Measurements from ENCODE around the gene IQGAP3. TPM values are rescaled to one million over a fixed set of nuclear protein-coding genes. Genes with fewer than 3 reads are reported as not detected.

Gene IQGAP3
- total and polyA plus RNA-seq, 7 donors, result 0.01 to 0.24 (median 0.08) TPM

DNA sequence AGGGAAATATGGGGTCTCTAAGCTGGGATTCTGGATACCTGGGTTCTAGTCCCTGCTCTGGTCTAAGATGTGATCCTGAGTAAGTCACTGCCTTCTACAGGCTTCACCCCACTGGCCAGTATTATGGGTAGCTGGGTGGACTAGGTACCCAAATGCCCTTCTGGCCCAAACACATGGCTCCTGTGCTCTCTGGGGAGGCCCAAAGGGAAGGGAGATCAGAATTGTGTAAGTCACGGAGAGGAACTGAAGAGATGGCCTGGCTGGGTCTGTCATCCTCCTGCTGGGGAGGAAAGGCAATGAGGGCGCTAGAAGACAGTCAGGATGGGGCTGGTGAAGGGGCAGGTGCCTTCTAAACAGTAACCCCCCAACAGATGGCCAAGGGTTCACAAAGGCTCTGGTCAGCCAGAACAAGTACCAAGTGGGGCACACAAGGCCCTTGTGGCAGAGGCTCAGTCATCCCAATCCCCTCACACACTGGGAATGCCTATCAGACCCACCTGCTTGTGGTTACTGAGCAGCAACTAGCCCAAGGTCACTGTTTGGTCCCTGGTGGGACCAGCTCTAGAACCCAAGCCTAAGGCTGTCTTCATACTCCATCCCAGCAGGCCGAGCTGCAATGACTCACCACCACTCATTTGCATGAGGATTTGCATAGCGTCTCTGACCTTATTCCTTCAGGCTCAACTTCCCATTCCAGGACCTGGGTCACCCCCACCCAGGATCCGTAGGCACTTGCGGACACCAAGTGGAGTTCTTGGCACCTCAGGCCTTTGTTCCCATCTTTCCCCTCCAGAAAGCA lies 81.0 kb downstream of the IQGAP3 start:
- ATAC-seq, result peak in 3 of 4 donors; percentile 7 to 10 (median 7)
- Histone ChIP-seq H3K36me3 (ENCODE audit: insufficient read depth in 1 of 2, low read depth in 1 of 2) (peaks cover 0 to 25% of the 10 kb centered on the region in 2 donors), H3K9me3 (no peaks in the 10 kb centered on the region), H3K27me3 (ENCODE audit: insufficient read depth in 3 of 3, low read length in 2 of 3) (no peaks in the 10 kb centered on the region), H3K4me1 (peaks cover 91% of the 10 kb centered on the region), H3K27ac (peak overlapping the region; percentile 99), H3K4me3 (peak overlapping the region; percentile 98)
- intact Hi-C loops (cut with DNase I), result no loop called here
- peak in 1 of 2 donors; percentile 56 for DNase-seq
- TF ChIP-seq, protein P1, sequence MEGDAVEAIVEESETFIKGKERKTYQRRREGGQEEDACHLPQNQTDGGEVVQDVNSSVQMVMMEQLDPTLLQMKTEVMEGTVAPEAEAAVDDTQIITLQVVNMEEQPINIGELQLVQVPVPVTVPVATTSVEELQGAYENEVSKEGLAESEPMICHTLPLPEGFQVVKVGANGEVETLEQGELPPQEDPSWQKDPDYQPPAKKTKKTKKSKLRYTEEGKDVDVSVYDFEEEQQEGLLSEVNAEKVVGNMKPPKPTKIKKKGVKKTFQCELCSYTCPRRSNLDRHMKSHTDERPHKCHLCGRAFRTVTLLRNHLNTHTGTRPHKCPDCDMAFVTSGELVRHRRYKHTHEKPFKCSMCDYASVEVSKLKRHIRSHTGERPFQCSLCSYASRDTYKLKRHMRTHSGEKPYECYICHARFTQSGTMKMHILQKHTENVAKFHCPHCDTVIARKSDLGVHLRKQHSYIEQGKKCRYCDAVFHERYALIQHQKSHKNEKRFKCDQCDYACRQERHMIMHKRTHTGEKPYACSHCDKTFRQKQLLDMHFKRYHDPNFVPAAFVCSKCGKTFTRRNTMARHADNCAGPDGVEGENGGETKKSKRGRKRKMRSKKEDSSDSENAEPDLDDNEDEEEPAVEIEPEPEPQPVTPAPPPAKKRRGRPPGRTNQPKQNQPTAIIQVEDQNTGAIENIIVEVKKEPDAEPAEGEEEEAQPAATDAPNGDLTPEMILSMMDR (IDR thresholded peaks at IDR 0.05), result no peak
- WGBS, 3 donors, result 32 to 57% (median 33%) methylated on average over 6 of the region's 6 CpGs

DNA sequence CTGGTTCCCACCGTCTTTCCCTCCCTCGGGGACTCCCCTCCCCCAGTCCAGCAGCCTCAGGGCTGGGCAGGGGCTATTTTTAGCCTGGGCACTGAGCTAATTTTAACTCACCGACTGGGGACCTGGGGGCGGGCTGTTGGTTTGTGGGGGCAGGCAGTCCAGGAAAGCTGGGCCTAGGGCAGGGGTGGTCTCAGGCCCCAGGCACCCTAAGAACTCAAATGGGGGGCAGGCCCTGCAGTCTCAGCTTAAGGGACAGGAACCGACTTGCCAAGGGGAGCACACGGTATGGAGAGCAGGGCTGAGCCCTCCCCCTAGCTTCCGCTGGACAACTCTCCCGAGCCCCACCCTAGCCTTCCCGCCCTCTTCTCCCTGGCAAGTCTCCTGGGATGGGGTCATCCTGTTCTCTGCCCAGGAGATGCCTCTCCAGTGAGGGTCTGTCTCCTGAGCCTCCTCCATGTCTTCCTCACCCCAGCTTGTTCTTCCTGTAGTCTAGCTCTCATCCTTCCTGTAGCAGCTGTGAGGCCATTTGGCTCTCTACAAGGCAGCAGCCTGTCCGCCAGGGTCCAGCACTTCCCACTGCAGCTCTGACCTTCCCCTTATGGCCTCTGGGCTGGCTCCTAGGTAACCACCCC lies 81.8 kb downstream of the IQGAP3 start:
- intact Hi-C loops (cut with DNase I), result no loop called here

DNA sequence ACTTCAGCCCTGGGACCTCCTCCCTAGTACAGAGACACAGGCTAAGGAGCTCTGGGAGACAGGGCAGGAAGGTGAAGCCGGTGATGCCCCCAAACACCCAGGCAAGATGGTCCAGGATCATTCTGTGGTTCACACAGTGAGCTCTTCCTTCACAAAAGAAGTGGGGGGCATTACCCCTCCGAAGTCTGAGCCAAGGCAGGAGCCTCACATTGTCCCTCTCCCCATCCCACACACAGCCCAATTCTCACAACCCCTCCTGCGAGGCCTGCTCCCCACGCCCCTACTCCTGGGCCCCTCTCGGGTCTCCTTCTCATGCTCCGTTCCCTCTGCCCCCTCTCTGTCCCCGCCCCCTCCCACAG lies 82.5 kb downstream of the IQGAP3 start:
- no peaks in the 10 kb centered on the region for H3K27me3 ChIP-seq (ENCODE audit: insufficient read depth in 3 of 3, low read length in 2 of 3)
- TF ChIP-seq, protein P1 (IDR thresholded peaks at IDR 0.05), result no peak
- peak overlapping the region; percentile 99 for H3K27ac ChIP-seq
- 13 to 21% (median 13%) methylated on average over 6 to 7 of the region's 7 CpGs for WGBS, 3 donors
- intact Hi-C loops (cut with DNase I), result no loop called here
- H3K36me3 ChIP-seq (ENCODE audit: insufficient read depth in 1 of 2, low read depth in 1 of 2), result peaks cover 0 to 28% of the 10 kb centered on the region in 2 donors
- no peak for DNase-seq
- H3K4me1 ChIP-seq, result peaks cover 91% of the 10 kb centered on the region
- no peaks in the 10 kb centered on the region for H3K9me3 ChIP-seq
- H3K4me3 ChIP-seq, result peak overlapping the region; percentile 98
- no peak for ATAC-seq

More for the DNA sequence above, 81.8 kb downstream of the IQGAP3 start:
- Histone ChIP-seq H3K4me1 (peaks cover 91% of the 10 kb centered on the region), H3K27me3 (ENCODE audit: insufficient read depth in 3 of 3, low read length in 2 of 3) (no peaks in the 10 kb centered on the region), H3K9me3 (no peaks in the 10 kb centered on the region), H3K27ac (peak overlapping the region; percentile 99), H3K36me3 (ENCODE audit: insufficient read depth in 1 of 2, low read depth in 1 of 2) (peaks cover 0 to 30% of the 10 kb centered on the region in 2 donors), H3K4me3 (peak overlapping the region; percentile 98)
- DNase-seq (peak in 1 of 2 donors; percentile 86), ATAC-seq (peak; percentile 59 to 76 (median 68))
- WGBS, 3 donors, result 1 to 3% (median 2%) methylated on average over 9 to 10 of the region's 10 CpGs
- TF ChIP-seq, protein P1 (IDR thresholded peaks at IDR 0.05), result peak; percentile 26

DNA sequence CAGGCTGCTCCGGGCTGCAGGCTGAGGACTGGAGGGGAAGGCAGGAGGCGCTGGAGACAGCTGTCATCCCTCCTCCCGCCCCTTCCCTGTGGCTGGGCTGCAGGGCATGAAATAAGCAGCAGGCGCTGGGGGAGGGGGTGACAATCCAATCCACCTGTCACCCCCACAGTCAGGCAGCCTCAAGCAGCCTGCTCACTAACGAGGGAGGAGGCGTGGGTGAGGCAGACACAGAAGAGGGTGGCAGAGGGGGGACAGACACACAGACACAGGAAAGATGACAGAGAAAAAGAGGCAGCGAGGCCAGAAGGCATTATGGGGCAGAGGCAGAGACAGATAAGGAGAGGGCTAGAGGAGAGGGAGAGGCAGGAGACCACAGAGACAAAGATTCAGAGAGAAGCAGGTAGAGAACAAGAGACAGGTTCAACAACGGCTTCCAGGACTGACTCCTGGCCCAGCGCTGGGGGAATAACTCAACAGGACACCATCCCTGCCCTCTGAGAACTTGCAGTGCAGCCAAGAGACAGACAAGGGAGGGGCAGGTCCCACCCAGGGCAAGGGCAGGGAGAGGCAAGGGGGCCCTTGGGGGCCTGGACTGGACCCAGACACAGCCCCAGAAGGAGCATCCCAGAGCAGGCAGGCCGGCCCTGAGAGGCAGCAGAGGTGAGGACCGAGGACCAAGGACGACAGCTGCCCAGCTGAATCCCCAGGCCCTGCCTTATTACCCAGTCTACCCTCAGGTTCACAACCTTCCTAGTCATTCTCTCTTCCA lies 83.0 kb downstream of the IQGAP3 start:
- WGBS, 3 donors, result 5 to 10% (median 8%) methylated on average over 12 of the region's 12 CpGs
- H3K4me3 ChIP-seq, result peak overlapping the region; percentile 98
- H3K36me3 ChIP-seq (ENCODE audit: insufficient read depth in 1 of 2, low read depth in 1 of 2), result peaks cover 0 to 22% of the 10 kb centered on the region in 2 donors
- peaks cover 91% of the 10 kb centered on the region for H3K4me1 ChIP-seq
- intact Hi-C loops (cut with DNase I), result no loop called here
- ATAC-seq (peak; percentile 67 to 72 (median 68)), DNase-seq (peak; percentile 80 to 90)
- TF ChIP-seq, protein P1 (IDR thresholded peaks at IDR 0.05), result peak; percentile 37
- no peaks in the 10 kb centered on the region for H3K27me3 ChIP-seq (ENCODE audit: insufficient read depth in 3 of 3, low read length in 2 of 3)
- H3K9me3 ChIP-seq, result no peaks in the 10 kb centered on the region
- peak overlapping the region; percentile 99 for H3K27ac ChIP-seq

All from psoas muscle (tissue), 8 donors.